SK-N-SH (cell line): ENCODE results near the gene PHOSPHO2. TPM values are rescaled to one million over a fixed set of nuclear protein-coding genes. Genes with fewer than 3 reads are reported as not detected.

ENCODE experiments used
- CTCF ChIA-PET: fragments of 300-600, 350-600 bp; formaldehyde crosslinking; extraction: SDS; loops from one replicate; lab custom pipeline; 2021; lab: Yijun Ruan, JAX
- POLR2A ChIA-PET: fragments of 350-600 bp; sonication (Branson Sonifier 250); formaldehyde crosslinking; extraction: SDS; loops from one replicate; lab custom pipeline; 2020; ENCODE audit warnings: antibody characterized with exemption, inconsistent platforms; lab: Yijun Ruan, JAX
- DNase-seq: peaks from one replicate; pipeline ENCODE4 v3.0.0; 2012
- H2AFZ ChIP-seq: fragments of 200-600 bp; sonication (generic); 2 replicates; pipeline ENCODE4 v1.8.1; 2016; ENCODE audit warnings: antibody characterized with exemption, mild to moderate bottlenecking, low read depth
- H3F3A ChIP-seq: fragments of 200-600 bp; sonication (generic); replicated peaks from 2 replicates; pipeline ENCODE3; 2016; ENCODE audit warnings: antibody characterized with exemption, mild to moderate bottlenecking; ENCODE audit not compliant: insufficient read depth
- H3K27ac ChIP-seq, 2 experiments: fragments of 200-500 bp in 1 of 2; fragments of 200-600 bp in 1 of 2; sonication (Bioruptor generic) in 1 of 2; sonication (generic), shearing (Covaris generic) in 1 of 2; 2 replicates each; pipeline versions ENCODE4 v1.5.1 to v1.6.1; 2014 to 2016; ENCODE audit warnings: low read depth in 2 of 2, inconsistent platforms in 1 of 2, low read length in 1 of 2, mild to moderate bottlenecking in 1 of 2, mixed read lengths in 1 of 2
- H3K27me3 ChIP-seq: fragments of 200-600 bp; sonication (generic), shearing (Covaris generic); 2 replicates; pipeline ENCODE4 v1.6.1; 2016; ENCODE audit warnings: mixed run types; ENCODE audit not compliant: insufficient read depth
- H3K36me3 ChIP-seq, 2 experiments: fragments of 200-500 bp in 1 of 2; fragments of 200-600 bp in 1 of 2; sonication (Bioruptor generic) in 1 of 2; sonication (generic) in 1 of 2; replicated peaks in 1 of 2; 2 replicates each; pipeline versions ENCODE3 to v1.5.1; 2014 to 2016; ENCODE audit warnings: low read length in 1 of 2, mild to moderate bottlenecking in 1 of 2; ENCODE audit not compliant: insufficient read depth in 2 of 2, control insufficient read depth in 1 of 2
- H3K4me1 ChIP-seq, 2 experiments: fragments of 200-500 bp in 1 of 2; fragments of 200-600 bp in 1 of 2; sonication (Bioruptor generic) in 1 of 2; sonication (generic), shearing (Covaris generic) in 1 of 2; 2 replicates each; pipeline versions ENCODE4 v1.5.1 to v1.6.1; 2014 to 2016; ENCODE audit warnings: low read depth in 1 of 2, low read length in 1 of 2, mixed run types in 1 of 2; ENCODE audit not compliant: insufficient read depth in 2 of 2, control insufficient read depth in 1 of 2
- H3K4me2 ChIP-seq: fragments of 200-600 bp; sonication (generic), shearing (Covaris generic); 2 replicates; pipeline ENCODE4 v1.6.1; 2017; ENCODE audit warnings: mixed run types
- H3K4me3 ChIP-seq, 2 experiments: fragments of 200-500 bp in 1 of 2; fragments of 200-600 bp in 1 of 2; sonication (Bioruptor generic) in 1 of 2; sonication (generic), shearing (Covaris generic) in 1 of 2; 2 replicates each; pipeline versions ENCODE4 v1.5.1 to v1.8.1; 2014 to 2016; ENCODE audit warnings: low read depth in 2 of 2, inconsistent platforms in 1 of 2, low read length in 1 of 2, mild to moderate bottlenecking in 1 of 2, mixed read lengths in 1 of 2, moderate library complexity in 1 of 2
- H3K79me2 ChIP-seq: fragments of 200-600 bp; sonication (generic); 2 replicates; pipeline ENCODE4 v1.8.1; 2017; ENCODE audit warnings: mild to moderate bottlenecking; ENCODE audit not compliant: insufficient read depth
- H3K9ac ChIP-seq: fragments of 200-600 bp; sonication (generic); 2 replicates; pipeline ENCODE4 v1.6.1; 2017; ENCODE audit warnings: mixed run types
- H3K9me2 ChIP-seq: fragments of 200-600 bp; sonication (generic); 2 replicates; pipeline ENCODE4 v1.6.1; 2017; ENCODE audit warnings: mixed run types
- H3K9me3 ChIP-seq: fragments of 200-600 bp; sonication (generic); 2 replicates; pipeline ENCODE4 v1.6.1; 2017; ENCODE audit warnings: mixed run types, mild to moderate bottlenecking, moderate library complexity
- H4K20me1 ChIP-seq: fragments of 200-600 bp; sonication (generic); 2 replicates; pipeline ENCODE4 v1.6.1; 2017; ENCODE audit warnings: mild to moderate bottlenecking, mixed run types; ENCODE audit not compliant: insufficient read depth
- CHD2 ChIP-seq: fragments of 150-350 bp; IDR thresholded peaks from 2 replicates; pipeline ENCODE4 v1.6.1; 2018; ENCODE audit warnings: low read length; ENCODE audit not compliant: partially characterized antibody
- CTCF ChIP-seq: fragments of 200-600 bp; sonication (generic); IDR thresholded peaks from 2 replicates; pipeline ENCODE4 v1.6.1; 2017; ENCODE audit warnings: antibody characterized with exemption, mild to moderate bottlenecking, moderate library complexity
- EZH2phosphoT487 ChIP-seq: fragments of 200-600 bp; sonication (generic); IDR thresholded peaks from 2 replicates; pipeline ENCODE4 v1.6.1; 2017; ENCODE audit warnings: low read depth, mixed run types, mild to moderate bottlenecking, antibody characterized with exemption, moderate library complexity, borderline replicate concordance
- MEF2A ChIP-seq: IDR thresholded peaks from 2 replicates; pipeline ENCODE4 v1.4.0; 2012; ENCODE audit warnings: low read depth, borderline replicate concordance
- NRF1 ChIP-seq: IDR thresholded peaks from 2 replicates; pipeline ENCODE4 v1.6.1; 2012; ENCODE audit warnings: low read depth, mild to moderate bottlenecking, low read length
- POLR2AphosphoS5 ChIP-seq: IDR thresholded peaks from 2 replicates; pipeline ENCODE4 v1.6.1; 2012; ENCODE audit warnings: low read depth, low read length
- RAD21 ChIP-seq: IDR thresholded peaks from 2 replicates; pipeline ENCODE4 v1.6.1; 2012; ENCODE audit warnings: mild to moderate bottlenecking, low read length
- SIN3A ChIP-seq: IDR thresholded peaks from 2 replicates; pipeline ENCODE4 v1.6.1; 2012; ENCODE audit warnings: low read depth, mild to moderate bottlenecking, low read length, moderate library complexity, borderline replicate concordance
- TAF1 ChIP-seq: IDR thresholded peaks from 2 replicates; pipeline ENCODE4 v1.6.1; 2012; ENCODE audit warnings: low read depth, mild to moderate bottlenecking, low read length, moderate library complexity, borderline replicate concordance
- USF1 ChIP-seq: IDR thresholded peaks from 2 replicates; pipeline ENCODE4 v1.4.0; 2012; ENCODE audit warnings: low read depth, borderline replicate concordance
- USF2 ChIP-seq: fragments of 150-350 bp; IDR thresholded peaks from 2 replicates; pipeline ENCODE4 v1.6.1; 2017; ENCODE audit warnings: antibody characterized with exemption, low read length, low read depth, borderline replicate concordance
- YY1 ChIP-seq: IDR thresholded peaks from 2 replicates; pipeline ENCODE4 v1.4.0; 2012; ENCODE audit warnings: low read depth, mild to moderate bottlenecking
- WGBS: methylation state at CpG from one replicate; pipeline ENCODE4 v1.1.6; 2017; ENCODE audit warnings: low lambda C conversion rate; 5-methylcytosine and 5-hydroxymethylcytosine counted together
- polyA plus RNA-seq, 3 experiments: library from polyadenylated mRNA; depleted of rRNA; stranded (reverse); fragments of >200 nt; gene quantifications; 2 replicates each; pipeline ENCODE4 v1.2.3, GENCODE V29; 2012
- TF ChIP-seq, protein P1 (sequence below): fragments of 150-350 bp; IDR thresholded peaks from 2 replicates; pipeline ENCODE4 v1.6.1; 2016; ENCODE audit warnings: mild to moderate bottlenecking, low read depth, low read length

The PHOSPHO2 gene
- polyA plus RNA-seq, 1 of the 3 experiments (the other 2 are of a cell fraction), result 1.1 TPM

DNA sequence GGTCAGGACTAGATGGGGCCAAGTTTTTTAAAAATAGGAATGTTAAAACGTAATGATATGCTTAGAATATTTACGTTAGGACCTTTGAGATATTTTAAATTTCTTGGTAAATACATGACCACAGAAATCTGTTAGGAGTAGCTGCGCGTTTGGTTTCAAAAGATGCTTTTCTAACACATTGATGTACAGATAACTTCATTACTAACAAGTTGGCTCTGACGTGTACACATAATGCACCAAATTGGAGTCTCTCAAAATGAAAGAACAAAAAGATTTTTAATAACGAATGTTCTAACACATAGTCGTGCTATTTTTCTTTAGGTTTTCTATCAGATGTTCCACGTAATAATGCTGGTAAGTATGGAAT, 608 bp downstream of the PHOSPHO2 start:
- peak overlapping the region; percentile 94 for H3K4me2 ChIP-seq
- H3K79me2 ChIP-seq, result 0 out of 2 replicates have a peak, but pooled peaks cover 8% of the 10 kb centered on the region
- H3K27me3 ChIP-seq, result no peaks in the 10 kb centered on the region
- no peaks in the 10 kb centered on the region for H3K9me2 ChIP-seq
- ChIA-PET POLR2A (interaction anchor here (2.3 kb wide), 1 partner anchor 21 kb away, joined by 18 read pairs; no protein-coding TSS in a partner anchor), CTCF (interaction anchor here (0.8 to 3.2 kb wide), 5 partner anchors 17 to 76 kb away, joined by 3 to 32 read pairs (median 12); partner anchors contain the start of gene KLHL23)
- peak overlapping the region; percentile 81 to 89 for H3K4me3 ChIP-seq
- WGBS, result 26% methylated on average over 8 of the region's 8 CpGs
- H3F3A ChIP-seq, result no peaks in the 10 kb centered on the region
- peak overlapping the region; percentile 76 to 83 for H3K27ac ChIP-seq
- no peaks in the 10 kb centered on the region; the same call in 1 of the 2 replicates for H3K9me3 ChIP-seq
- H2AFZ ChIP-seq, result peak overlapping the region; percentile 96
- H3K36me3 ChIP-seq, result peaks cover 8 to 14% of the 10 kb centered on the region in 2 experiments
- H3K4me1 ChIP-seq, result peaks cover 5 to 7% of the 10 kb centered on the region in 2 experiments; a peak in 3 of 4 replicates
- no peak for DNase-seq
- peak overlapping the region; percentile 90 for H3K9ac ChIP-seq
- no peaks in the 10 kb centered on the region for H4K20me1 ChIP-seq
- TF ChIP-seq SIN3A (no peak), MEF2A (no peak), NRF1 (no peak), EZH2phosphoT487 (no peak), YY1 (no peak), TAF1 (no peak), POLR2AphosphoS5 (no peak), CHD2 (no peak), CTCF (no peak), USF1 (no peak), RAD21 (no peak), USF2 (no peak)
- TF ChIP-seq, protein P1, sequence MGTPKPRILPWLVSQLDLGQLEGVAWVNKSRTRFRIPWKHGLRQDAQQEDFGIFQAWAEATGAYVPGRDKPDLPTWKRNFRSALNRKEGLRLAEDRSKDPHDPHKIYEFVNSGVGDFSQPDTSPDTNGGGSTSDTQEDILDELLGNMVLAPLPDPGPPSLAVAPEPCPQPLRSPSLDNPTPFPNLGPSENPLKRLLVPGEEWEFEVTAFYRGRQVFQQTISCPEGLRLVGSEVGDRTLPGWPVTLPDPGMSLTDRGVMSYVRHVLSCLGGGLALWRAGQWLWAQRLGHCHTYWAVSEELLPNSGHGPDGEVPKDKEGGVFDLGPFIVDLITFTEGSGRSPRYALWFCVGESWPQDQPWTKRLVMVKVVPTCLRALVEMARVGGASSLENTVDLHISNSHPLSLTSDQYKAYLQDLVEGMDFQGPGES, result no peak
